ENCODE results near the gene GSAP.

- TF ChIP-seq POLR2A (IDR thresholded peaks at IDR 0.05; ENCODE audit: low read length) (no peak), GATA1 (IDR thresholded peaks at IDR 0.05; ENCODE audit: low read depth, low read length) (no peak)
These were observed 140.0 kb downstream of the GSAP start for GRCh38 chr7:77276120-77276519.
